Endothelial cell of umbilical vein (primary cell): ENCODE measurements around the gene KCNQ1OT1. TPM values are rescaled to one million over a fixed set of nuclear protein-coding genes. Genes with fewer than 3 reads are reported as not detected.

ENCODE experiments used
- BruUV-seq: library from RNA; stranded (reverse); fragments of 400-500 nt; replicated peaks from 2 replicates; lab custom pipeline; 2021; lab: Mats Ljungman, UMichigan
- CTCF ChIA-PET: fragments of 300-600, 350-600 bp; sonication (Branson Sonifier 250); formaldehyde crosslinking; loops from one replicate; lab custom pipeline; 2021; ENCODE audit warnings: antibody characterized with exemption, inconsistent platforms; lab: Charles Lee
- POLR2A ChIA-PET: fragments of 300-600, 350-600 bp; sonication (Branson Sonifier 250); formaldehyde crosslinking; loops from one replicate; lab custom pipeline; 2021; ENCODE audit warnings: antibody characterized with exemption, inconsistent platforms; lab: Charles Lee
- DNase-seq: peaks from one replicate; pipeline ENCODE4 v3.0.0-alpha.2; 2011; ENCODE audit warnings: low read depth, low spot score
- FAIRE-seq: peaks from 2 replicates; lab custom pipeline; 2011; peaks lifted over from hg19 to GRCh38; lab: Jason Lieb, UNC
- H2AFZ ChIP-seq: 2 replicates; pipeline ENCODE4 v1.6.0; 2012; ENCODE audit warnings: low read depth, low read length, control low read depth, inconsistent platforms
- H3K27ac ChIP-seq: 2 replicates; pipeline ENCODE4 v1.5.1; 2011; ENCODE audit warnings: low read depth, mild to moderate bottlenecking, control low read depth, low read length, moderate library complexity; ENCODE audit not compliant: insufficient read depth
- H3K27me3 ChIP-seq, 2 experiments: 2 replicates each; pipeline versions ENCODE4 v1.6.0 to v1.6.1; 2011; ENCODE audit warnings: low read length in 2 of 2, mixed read lengths in 1 of 2; ENCODE audit not compliant: control insufficient read depth in 2 of 2, insufficient read depth in 2 of 2
- H3K36me3 ChIP-seq, 2 experiments: 2 replicates in 1 of 2; 3 replicates in 1 of 2; pipeline ENCODE4 v1.5.1; 2011; ENCODE audit warnings: low read length in 2 of 2, mild to moderate bottlenecking in 1 of 2, moderate library complexity in 1 of 2; ENCODE audit not compliant: control insufficient read depth in 2 of 2, insufficient read depth in 2 of 2; ENCODE audit errors: extremely low read depth in 1 of 2
- H3K4me1 ChIP-seq: 3 replicates; pipeline ENCODE4 v1.5.1; 2011; ENCODE audit warnings: mild to moderate bottlenecking, low read length; ENCODE audit not compliant: control insufficient read depth, insufficient read depth; ENCODE audit errors: extremely low read depth
- H3K4me2 ChIP-seq: 2 replicates; pipeline ENCODE4 v1.6.1; 2011; ENCODE audit warnings: low read length, control low read depth, mixed read lengths; ENCODE audit not compliant: insufficient read depth
- H3K4me3 ChIP-seq, 3 experiments: fragments of 200-600 bp in 1 of 3; sonication (generic), shearing (Covaris generic) in 1 of 3; replicated peaks in 1 of 3; 2 replicates each; pipeline ENCODE4 v1.5.1; 2011 to 2016; ENCODE audit warnings: control low read depth in 3 of 3, low read length in 3 of 3, mild to moderate bottlenecking in 2 of 3, inconsistent platforms in 1 of 3, low read depth in 1 of 3, moderate library complexity in 1 of 3; ENCODE audit not compliant: insufficient read depth in 1 of 3
- H3K79me2 ChIP-seq: 2 replicates; pipeline ENCODE4 v1.6.0; 2012; ENCODE audit warnings: low read length, inconsistent platforms; ENCODE audit not compliant: control insufficient read depth, insufficient read depth
- H3K9ac ChIP-seq: replicated peaks from 2 replicates; pipeline ENCODE3; 2011; ENCODE audit warnings: low read length, control low read depth; ENCODE audit not compliant: insufficient read depth; ENCODE audit errors: extremely low read depth
- H3K9me1 ChIP-seq: replicated peaks from 3 replicates; pipeline ENCODE4 v1.6.0; 2011; ENCODE audit warnings: mild to moderate bottlenecking, low read length; ENCODE audit not compliant: control insufficient read depth, insufficient read depth; ENCODE audit errors: extremely low read depth
- H3K9me3 ChIP-seq: replicated peaks from 2 replicates; pipeline ENCODE4 v1.5.1; 2012; ENCODE audit warnings: low read length, inconsistent platforms; ENCODE audit not compliant: control insufficient read depth, insufficient read depth
- H4K20me1 ChIP-seq: replicated peaks from 2 replicates; pipeline ENCODE3; 2011; ENCODE audit warnings: mild to moderate bottlenecking, low read length; ENCODE audit not compliant: control insufficient read depth, insufficient read depth; ENCODE audit errors: extremely low read depth
- EZH2 ChIP-seq: IDR thresholded peaks from 2 replicates; pipeline ENCODE4 v1.6.1; 2012; ENCODE audit warnings: borderline replicate concordance, low read depth, mild to moderate bottlenecking, moderate library complexity, low read length, inconsistent platforms; ENCODE audit not compliant: severe bottlenecking
- FOS ChIP-seq: IDR thresholded peaks from 2 replicates; pipeline ENCODE4 v1.6.1; 2011; ENCODE audit warnings: mild to moderate bottlenecking, low read length, moderate library complexity, borderline replicate concordance; ENCODE audit not compliant: insufficient read depth
- GATA2 ChIP-seq: IDR thresholded peaks from 2 replicates; pipeline ENCODE4 v1.7.0; 2011; ENCODE audit warnings: low read depth, mild to moderate bottlenecking, moderate library complexity, mixed read lengths, low read length; ENCODE audit not compliant: insufficient read length, insufficient read depth
- JUN ChIP-seq: IDR thresholded peaks from 2 replicates; pipeline ENCODE4 v1.6.1; 2011; ENCODE audit warnings: borderline replicate concordance, low read depth; ENCODE audit not compliant: insufficient read length, insufficient read depth
- MYC ChIP-seq: IDR thresholded peaks from one replicate; pipeline ENCODE4 v1.6.1; 2011; ENCODE audit warnings: mild to moderate bottlenecking, low read depth, low read length
- POLR2A ChIP-seq: IDR thresholded peaks from 2 replicates; pipeline ENCODE4 v1.6.1; 2012; ENCODE audit warnings: low read depth, mild to moderate bottlenecking, control low read depth, low read length
- POLR2AphosphoS5 ChIP-seq: IDR thresholded peaks from 2 replicates; pipeline ENCODE4 v1.6.1; 2012; ENCODE audit warnings: low read depth, mild to moderate bottlenecking, control low read depth, low read length, moderate library complexity; ENCODE audit not compliant: insufficient read depth
- dilution Hi-C: fragments of 300-500 bp; cut with MboI; formaldehyde crosslinking; loops from one replicate; pipeline ENCODE4 v1.15.0; 2019; ENCODE audit warnings: low sequenced_read_pairs; ENCODE audit not compliant: extremely low pct_ligation_motif_present
- intact Hi-C: fragments of 100-400 bp; cut with micrococcal nuclease; formaldehyde crosslinking; loops from one replicate; pipeline ENCODE4 v1.10.0; 2022
- polyA plus RNA-seq, 4 experiments: library from polyadenylated mRNA; depleted of rRNA in 3 of 4; stranded (reverse) in 3 of 4; unstranded in 1 of 4; fragments of >200 nt; gene quantifications; 2 replicates each; pipeline versions ENCODE4 v1.2.1 to v1.2.3, GENCODE V29; 2011 to 2012; ENCODE audit warnings: missing spikeins in 1 of 4
- total RNA-seq: library from RNA; stranded (reverse); gene quantifications from 2 replicates; pipeline ENCODE4 v1.2.3, GENCODE V29; 2021
- TF ChIP-seq, protein P1 (sequence below): IDR thresholded peaks from 2 replicates; pipeline ENCODE4 v1.6.1; 2011; ENCODE audit not compliant: insufficient read depth, insufficient read length
- TF ChIP-seq, protein P2 (sequence below), 2 donors: IDR thresholded peaks; 1 replicate in 1 of 2; 2 replicates in 1 of 2; pipeline ENCODE4 v1.5.1; 2011; ENCODE audit warnings: low read length in 2 of 2, mild to moderate bottlenecking in 2 of 2, moderate library complexity in 2 of 2, control low read depth in 1 of 2, inconsistent platforms in 1 of 2, low read depth in 1 of 2; ENCODE audit not compliant: insufficient read depth in 1 of 2; ENCODE audit errors: extremely low read depth in 1 of 2

Gene KCNQ1OT1
- total and polyA plus RNA-seq, 2 donors (not counting 3 experiments of a cell fraction or from before 2014, with no cell fraction given), result 0.11 to 1.8 TPM

DNA sequence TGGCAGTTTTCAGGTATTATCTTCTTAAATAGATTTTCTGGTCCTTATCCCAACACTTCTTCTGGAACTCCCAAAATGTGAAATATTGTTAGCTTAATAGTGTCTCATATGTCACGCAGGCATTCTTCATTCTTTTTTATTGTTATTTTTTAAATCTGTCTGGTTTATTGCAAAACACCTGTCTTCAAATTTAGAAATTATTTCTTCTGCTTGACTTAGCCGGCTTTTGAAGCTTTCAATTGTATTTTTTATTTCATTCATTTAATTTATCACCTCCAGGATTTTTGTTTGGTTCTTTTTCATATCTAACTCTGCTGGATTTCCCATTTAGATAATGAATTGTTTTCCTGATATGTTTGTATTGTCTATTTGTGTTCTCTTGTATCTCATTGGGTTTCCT is 49.9 kb downstream of the KCNQ1OT1 start:
- Histone ChIP-seq H3K27ac (no peak overlapping the region), H3K9ac (no peak overlapping the region), H3K9me1 (no peaks in the 10 kb centered on the region), H3K9me3 (peaks cover 5% of the 10 kb centered on the region), H3K27me3 (no peaks in the 10 kb centered on the region), H4K20me1 (no peaks in the 10 kb centered on the region), H3K79me2 (no peaks in the 10 kb centered on the region), H3K36me3 (no peaks in the 10 kb centered on the region), H3K4me3 (no peak overlapping the region), H3K4me1 (no peaks in the 10 kb centered on the region), H3K4me2 (no peak overlapping the region), H2AFZ (no peak overlapping the region)
- FAIRE-seq (no peak), DNase-seq (no peak)
- POLR2A ChIA-PET, result no interaction called here
- intact Hi-C loops (no loop called here), dilution Hi-C loops (no loop called here)
- CTCF ChIA-PET, result no interaction called here
- BruUV-seq, result no TSS peak
- TF ChIP-seq POLR2AphosphoS5 (no peak), JUN (no peak), EZH2 (no peak), GATA2 (no peak), FOS (no peak), POLR2A (no peak), MYC (no peak)
- TF ChIP-seq, protein P1, sequence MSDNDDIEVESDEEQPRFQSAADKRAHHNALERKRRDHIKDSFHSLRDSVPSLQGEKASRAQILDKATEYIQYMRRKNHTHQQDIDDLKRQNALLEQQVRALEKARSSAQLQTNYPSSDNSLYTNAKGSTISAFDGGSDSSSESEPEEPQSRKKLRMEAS, result no peak
- TF ChIP-seq, protein P2, sequence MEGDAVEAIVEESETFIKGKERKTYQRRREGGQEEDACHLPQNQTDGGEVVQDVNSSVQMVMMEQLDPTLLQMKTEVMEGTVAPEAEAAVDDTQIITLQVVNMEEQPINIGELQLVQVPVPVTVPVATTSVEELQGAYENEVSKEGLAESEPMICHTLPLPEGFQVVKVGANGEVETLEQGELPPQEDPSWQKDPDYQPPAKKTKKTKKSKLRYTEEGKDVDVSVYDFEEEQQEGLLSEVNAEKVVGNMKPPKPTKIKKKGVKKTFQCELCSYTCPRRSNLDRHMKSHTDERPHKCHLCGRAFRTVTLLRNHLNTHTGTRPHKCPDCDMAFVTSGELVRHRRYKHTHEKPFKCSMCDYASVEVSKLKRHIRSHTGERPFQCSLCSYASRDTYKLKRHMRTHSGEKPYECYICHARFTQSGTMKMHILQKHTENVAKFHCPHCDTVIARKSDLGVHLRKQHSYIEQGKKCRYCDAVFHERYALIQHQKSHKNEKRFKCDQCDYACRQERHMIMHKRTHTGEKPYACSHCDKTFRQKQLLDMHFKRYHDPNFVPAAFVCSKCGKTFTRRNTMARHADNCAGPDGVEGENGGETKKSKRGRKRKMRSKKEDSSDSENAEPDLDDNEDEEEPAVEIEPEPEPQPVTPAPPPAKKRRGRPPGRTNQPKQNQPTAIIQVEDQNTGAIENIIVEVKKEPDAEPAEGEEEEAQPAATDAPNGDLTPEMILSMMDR (IDR thresholded peaks at IDR 0.05; ENCODE audit: extremely low read depth in 1 of 2, insufficient read depth in 1 of 2, low read depth in 1 of 2, low read length in 2 of 2), result no peak
